D721Med (cell line): ENCODE results near the gene IRAK1BP1.
"Not testable (repeated sequence)": the region's sequence is repeated elsewhere in the genome, so short reads cannot be mapped to it uniquely, and the experiment has no call there.

Source experiments
- DNase-seq: peaks from one replicate; pipeline ENCODE4 v3.0.0; 2011; ENCODE audit warnings: low spot score; ENCODE audit not compliant: insufficient read length
- FAIRE-seq: peaks from 2 replicates; lab custom pipeline; 2011; peaks lifted over from hg19 to GRCh38; lab: Jason Lieb, UNC
- TF ChIP-seq, protein P1 (sequence below): IDR thresholded peaks from 2 replicates; pipeline ENCODE4 v1.5.1; 2012; ENCODE audit warnings: mild to moderate bottlenecking, control low read depth; ENCODE audit not compliant: insufficient read depth; ENCODE audit errors: missing control alignments

Gene IRAK1BP1

GRCh38 chr6:78854546-78854945 lies 12.8 kb upstream of the IRAK1BP1 start:
- TF ChIP-seq, protein P1, sequence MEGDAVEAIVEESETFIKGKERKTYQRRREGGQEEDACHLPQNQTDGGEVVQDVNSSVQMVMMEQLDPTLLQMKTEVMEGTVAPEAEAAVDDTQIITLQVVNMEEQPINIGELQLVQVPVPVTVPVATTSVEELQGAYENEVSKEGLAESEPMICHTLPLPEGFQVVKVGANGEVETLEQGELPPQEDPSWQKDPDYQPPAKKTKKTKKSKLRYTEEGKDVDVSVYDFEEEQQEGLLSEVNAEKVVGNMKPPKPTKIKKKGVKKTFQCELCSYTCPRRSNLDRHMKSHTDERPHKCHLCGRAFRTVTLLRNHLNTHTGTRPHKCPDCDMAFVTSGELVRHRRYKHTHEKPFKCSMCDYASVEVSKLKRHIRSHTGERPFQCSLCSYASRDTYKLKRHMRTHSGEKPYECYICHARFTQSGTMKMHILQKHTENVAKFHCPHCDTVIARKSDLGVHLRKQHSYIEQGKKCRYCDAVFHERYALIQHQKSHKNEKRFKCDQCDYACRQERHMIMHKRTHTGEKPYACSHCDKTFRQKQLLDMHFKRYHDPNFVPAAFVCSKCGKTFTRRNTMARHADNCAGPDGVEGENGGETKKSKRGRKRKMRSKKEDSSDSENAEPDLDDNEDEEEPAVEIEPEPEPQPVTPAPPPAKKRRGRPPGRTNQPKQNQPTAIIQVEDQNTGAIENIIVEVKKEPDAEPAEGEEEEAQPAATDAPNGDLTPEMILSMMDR, result no peak
- FAIRE-seq (no peak), DNase-seq (no peak)

GRCh38 chr6:78858339-78858938 lies 8.9 kb upstream of the IRAK1BP1 start:
- FAIRE-seq, DNase-seq: not testable (repeated sequence)

DNA sequence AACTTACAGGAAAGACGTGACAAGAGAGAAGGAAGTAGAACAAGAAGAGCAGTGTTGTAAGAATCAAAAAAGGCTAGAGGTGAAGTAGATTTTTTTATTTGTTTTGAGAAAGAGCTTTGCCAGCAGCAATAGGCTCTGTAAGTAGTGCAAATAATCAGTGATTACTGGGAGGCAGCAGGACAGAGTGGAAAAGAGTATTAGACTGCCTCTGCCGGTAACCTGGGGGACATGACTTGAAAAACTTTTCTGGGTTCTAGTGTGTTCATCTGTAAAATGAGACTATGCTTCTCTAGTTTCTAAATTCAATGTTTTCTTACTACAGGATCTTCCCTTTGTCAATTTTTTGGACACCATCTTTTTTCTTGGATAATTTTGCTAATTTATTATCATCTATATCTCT lies 5.8 kb upstream of the IRAK1BP1 start:
- no peak for DNase-seq
- TF ChIP-seq, protein P1, result peak; percentile 21
- FAIRE-seq, result no peak

GRCh38 chr6:78863576-78863975 lies 3.8 kb upstream of the IRAK1BP1 start:
- DNase-seq, result no peak
- TF ChIP-seq, protein P1, result no peak
- FAIRE-seq, result no peak

GRCh38 chr6:78864957-78865356 lies 2.4 kb upstream of the IRAK1BP1 start:
- no peak for DNase-seq
- TF ChIP-seq, protein P1, result no peak
- FAIRE-seq, result no peak

DNA sequence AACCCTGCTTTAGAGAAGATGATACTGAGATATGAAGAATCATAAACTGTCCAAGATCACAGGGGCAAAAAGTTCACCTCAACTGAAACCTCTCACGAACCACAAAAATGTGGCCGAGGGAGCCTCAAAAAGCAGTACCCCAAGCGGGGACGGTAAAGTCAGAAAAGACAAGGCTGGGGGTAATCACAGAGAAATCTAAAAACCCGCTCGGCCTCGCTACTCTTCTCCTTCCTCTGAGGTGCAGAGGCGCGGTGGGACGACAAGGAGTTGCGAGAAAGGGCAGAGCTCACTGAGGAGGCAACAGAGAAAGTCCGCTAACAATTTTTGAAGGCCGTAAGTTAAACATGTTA lies 356 bp upstream of the IRAK1BP1 start:
- TF ChIP-seq, protein P1, result no peak
- no peak for FAIRE-seq
- DNase-seq, result peak; percentile 26

- DNase-seq (no peak), FAIRE-seq (no peak)
- TF ChIP-seq, protein P1, result no peak
These were observed 765 bp downstream of the IRAK1BP1 start for GRCh38 chr6:78868116-78868515.

GRCh38 chr6:78875505-78875904 lies 8.2 kb downstream of the IRAK1BP1 start:
- TF ChIP-seq, protein P1, result no peak
- no peak for FAIRE-seq
- no peak for DNase-seq
